LoVo (cell line): Measurements from ENCODE around the gene RPS21.

Source experiments
- DNase-seq: peaks from one replicate; pipeline ENCODE4 v3.0.0-alpha.2; 2016; ENCODE audit warnings: low spot score

Gene RPS21

DNA sequence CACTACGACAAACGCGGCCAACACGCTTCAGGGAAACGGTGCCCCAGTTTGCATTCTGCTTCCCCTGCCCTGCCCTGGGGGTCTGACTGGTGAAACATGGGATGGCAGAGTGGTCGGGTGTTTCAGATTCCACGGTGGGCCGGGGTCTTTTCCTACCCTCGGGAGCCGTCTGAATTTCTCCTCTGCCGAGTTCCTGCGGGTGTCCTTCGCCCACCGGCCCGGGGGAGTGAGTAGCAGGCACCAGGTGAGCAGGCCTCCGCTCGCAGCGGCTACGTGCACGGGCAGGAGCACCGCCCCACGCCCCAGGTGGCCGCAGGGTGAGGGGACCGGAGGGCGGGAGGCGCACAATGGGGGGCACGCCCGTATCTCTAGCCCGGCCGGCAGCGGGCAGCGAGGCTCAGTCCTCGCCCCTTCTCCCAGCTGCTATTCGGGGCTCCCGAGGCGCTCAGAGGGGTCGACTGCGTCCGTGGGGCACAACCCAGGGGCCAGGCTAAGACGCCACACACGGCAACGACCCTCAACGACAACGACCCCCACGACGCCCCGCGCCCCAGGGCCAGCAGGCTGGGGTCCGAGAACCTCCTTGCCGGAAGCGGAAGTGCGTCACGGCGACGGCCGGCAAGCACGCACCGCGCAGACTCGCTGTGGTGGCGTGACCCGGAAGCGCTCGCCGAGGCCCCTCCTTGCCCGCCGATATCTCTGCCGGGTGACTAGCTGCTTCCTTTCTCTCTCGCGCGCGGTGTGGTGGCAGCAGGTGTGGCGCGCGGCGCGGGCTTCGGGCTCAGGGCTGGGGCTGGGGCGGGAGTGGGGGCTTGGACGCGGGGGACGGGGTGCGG is at the start of gene RPS21:
Gene RPS21, plus strand, starts transcription at position 721 of the 836 bp plus-strand sequence. CDS start 236 bp downstream, outside the sequence.
- DNase-seq, result peak; percentile 92

DNA sequence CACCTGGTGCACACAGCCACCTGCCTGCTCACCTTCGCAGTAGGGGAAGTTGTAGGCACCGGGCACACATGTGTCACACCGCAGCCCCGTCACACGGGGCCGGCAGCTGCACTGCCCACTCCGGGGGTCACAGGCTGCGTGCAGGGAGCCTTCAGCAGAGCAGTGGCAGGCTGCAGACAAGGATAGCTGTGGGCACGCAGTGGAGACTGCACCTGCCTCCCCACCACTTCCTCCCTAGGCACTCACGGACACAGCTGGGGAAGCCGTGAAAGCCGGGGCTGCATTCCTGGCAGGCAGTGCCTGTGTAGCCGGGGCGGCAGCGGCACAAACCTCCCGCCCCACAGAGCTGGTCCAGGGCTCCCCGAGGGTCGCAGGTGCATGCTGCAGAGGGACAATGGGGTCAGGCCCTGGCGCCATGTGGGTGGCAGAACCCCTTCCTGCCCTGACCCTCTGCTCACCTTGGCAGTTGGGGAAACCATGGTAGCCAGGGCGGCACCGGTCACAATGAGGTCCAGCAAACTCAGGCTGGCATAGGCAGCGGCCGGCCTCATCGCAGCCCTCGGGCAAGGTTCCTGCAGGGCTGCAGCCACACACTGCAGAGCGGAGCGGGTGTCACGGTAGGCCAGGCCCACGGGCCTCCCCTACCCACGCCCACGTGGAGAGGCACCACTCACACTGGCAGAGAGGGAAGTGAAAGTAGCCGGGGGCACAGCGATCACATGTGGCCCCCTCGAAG is 49.2 kb upstream of the RPS21 start:
- no peak for DNase-seq

DNA sequence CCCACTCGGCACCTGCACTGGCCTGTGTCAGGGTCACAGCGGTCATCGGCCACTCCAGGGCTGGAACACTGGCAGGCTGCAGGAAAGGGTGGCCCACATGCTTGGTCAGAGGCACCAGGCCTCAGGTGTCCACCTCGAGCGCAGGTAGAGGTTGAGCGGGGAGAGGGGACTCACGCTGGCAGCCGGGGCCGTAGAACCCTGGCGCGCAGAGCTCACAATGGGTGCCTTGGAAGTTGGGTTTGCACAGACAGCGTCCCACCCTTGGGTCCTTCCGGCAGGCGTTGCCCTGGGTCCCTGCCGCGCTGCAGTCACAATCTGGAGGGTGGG is 48.6 kb upstream of the RPS21 start:
- DNase-seq, result no peak

DNA sequence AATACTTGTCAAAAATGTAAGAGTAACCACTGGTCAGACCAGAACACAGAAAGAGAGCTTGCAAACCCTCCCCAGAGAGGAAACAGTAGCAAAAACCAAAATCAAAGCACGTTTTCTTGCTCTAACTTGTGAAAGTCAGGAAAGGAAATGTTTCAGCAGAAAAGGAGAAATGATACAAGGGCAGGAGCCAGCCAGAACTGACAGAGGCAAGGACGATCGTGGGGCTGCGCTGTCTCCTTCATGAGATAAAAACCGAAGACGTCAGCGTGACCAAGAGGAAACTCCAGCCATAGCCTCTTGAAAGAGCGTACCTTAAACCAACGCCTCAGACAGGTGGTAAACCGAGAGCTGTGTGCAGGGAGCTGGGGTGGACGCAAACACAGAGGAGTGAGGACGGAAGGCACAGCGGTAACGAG is 47.2 kb upstream of the RPS21 start:
- no peak for DNase-seq

DNA sequence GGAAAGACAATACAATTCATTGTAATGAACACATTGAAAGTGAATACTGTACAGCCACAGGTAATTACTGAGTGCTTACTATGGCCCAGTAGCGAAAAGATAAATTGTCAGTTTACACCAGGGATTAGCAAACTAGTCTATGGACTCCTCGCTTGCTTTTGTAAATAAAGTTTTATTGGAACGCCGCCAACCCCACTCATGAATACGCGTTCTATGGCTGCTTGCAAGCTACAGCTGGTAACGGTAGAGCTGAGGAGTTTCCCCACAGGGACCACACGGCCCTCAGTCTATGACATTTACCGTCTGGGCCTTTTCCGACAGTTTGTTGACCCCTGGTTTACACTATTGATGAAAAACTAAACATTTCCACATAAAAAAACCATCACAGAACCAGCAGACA is 44.0 kb upstream of the RPS21 start:
- no peak for DNase-seq

DNA sequence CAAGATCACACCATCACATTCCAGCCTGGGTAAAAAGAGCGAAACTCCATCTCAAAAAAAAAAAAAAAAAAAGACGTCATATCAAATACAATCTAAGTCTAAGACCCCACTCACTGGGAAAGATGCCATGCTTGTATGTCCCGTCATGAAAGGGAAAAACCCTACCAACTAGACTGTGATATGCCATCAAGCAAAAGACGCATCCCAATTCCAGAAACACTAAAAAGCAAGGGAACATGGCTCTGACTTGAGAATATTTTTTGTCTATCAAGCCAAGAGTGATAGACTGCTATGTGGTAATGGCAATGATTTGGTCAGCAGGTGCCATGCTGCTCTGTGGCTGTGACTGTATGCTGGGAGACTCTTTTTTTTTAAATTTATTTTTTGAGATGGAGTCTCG is 42.8 kb upstream of the RPS21 start:
- no peak for DNase-seq

DNA sequence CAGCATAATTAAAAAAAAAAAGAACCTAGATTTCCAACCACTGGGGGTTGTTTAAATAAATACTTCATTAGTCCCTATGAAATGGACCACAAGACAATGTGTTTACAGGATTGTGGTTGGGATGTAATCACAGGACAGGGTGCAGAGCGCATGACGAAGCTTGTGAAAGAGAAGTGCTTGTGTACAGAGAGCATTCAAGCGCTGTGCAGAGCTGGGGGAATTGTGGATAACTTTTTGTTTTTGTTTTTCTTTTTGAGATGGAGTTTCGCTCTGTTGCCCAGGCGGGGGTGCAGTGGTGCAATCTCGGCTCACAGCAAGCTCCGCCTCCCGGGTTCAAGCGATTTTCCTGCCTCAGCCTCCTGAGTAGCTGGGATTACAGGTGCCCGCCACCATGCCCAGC is 42.1 kb upstream of the RPS21 start:
- DNase-seq, result no peak

DNA sequence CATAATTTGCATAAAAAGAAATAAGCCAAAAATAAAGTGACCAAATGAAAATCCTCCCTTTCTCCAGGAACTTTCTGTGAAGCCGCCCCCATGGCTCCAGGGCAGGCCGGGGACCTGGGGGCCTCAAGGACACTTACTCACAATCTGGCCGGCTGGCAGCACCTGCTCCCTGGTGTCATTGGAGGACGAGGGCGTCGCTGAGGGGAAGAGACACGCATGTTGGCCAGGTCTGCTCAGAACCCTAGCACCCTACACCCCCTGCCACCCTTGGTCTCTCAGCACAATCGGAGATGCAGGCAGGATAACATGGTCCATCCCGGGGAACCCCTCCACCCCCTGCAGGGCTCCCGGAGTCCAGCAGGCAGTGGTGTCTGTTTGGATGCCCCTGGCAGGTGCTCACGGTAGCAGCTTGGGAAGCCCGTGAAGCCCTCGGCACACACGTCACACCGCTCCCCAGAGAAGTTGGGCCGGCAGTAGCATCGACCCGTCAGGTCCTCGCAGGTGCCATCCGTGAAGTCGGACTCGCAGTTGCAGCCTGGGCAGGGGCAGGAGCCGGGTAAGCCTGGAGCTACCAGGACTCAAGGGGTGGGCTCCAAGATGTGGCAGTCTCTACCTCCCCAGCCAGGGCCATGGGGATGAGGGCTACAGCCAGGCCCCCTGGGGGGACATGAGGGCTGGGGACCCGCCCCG is 41.1 kb upstream of the RPS21 start:
- DNase-seq, result no peak

DNA sequence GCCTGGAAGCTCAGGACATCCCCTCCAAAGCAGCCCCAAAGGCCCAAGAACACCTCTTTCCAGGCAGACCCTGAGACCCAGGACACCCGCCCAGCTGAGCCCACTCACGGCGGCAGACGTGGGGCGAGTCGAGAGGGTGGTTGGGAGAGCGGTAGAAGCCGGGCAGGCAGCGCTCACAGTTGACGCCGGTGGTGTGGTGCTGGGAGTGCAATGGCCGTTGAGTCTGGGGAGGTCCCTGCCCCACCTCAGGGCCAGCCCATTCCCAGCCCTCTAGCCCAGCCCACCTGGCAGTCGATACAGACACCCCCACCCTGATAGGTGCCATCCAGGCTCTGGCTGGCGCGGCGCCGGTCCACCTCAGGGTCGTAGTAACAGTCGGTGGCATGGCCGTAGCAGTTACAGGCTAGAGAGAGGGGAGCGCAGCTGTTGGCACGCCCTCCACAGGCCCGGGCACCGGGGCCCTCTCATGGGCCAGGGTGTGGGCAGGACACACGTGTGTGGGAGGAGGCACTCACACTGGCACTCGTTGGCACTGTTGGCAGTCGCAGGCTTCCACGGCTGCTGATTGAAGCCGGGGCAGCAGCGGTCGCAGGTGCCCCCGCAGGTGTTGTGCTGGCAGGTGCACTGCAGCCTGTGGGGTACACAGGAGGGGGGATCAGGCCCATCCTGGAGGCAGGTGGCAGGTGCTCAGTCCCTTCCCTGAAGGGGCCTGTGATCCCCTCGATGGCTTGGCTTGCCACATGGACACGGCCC is 40.3 kb upstream of the RPS21 start:
- no peak for DNase-seq

DNA sequence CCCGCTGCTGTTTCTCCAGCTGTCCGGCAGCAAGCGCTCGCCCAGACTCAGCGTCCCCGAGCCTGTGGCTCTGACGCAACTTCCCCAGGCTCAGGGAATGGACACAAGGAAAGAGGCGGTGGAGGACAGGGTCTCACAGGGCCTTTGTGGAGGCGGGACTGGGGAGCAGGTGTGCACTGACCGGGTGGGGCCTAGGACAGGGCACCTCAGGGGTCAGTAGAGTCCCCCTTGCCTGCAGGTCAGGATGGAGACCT is 39.8 kb upstream of the RPS21 start:
- DNase-seq, result no peak

DNA sequence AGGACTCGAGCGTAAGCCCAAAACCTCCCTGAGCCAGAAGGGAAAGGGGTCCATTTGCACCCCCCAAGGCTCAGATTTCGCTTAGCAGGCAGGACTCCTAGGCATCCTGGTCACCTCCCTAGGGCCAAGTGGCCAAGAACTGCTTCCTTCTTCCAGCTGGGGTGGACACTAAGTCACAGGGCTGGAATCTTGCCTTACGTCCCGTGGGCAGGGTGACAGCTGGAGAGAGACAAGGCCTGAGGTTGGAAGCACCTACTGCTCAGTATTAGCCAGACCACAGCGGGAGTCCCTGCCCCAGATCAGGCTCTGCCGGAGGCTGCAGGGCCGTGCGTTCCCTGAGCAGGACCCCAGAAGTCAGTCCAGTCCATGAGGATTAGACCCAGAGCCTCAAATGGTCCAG is 39.5 kb upstream of the RPS21 start:
- DNase-seq, result no peak

DNA sequence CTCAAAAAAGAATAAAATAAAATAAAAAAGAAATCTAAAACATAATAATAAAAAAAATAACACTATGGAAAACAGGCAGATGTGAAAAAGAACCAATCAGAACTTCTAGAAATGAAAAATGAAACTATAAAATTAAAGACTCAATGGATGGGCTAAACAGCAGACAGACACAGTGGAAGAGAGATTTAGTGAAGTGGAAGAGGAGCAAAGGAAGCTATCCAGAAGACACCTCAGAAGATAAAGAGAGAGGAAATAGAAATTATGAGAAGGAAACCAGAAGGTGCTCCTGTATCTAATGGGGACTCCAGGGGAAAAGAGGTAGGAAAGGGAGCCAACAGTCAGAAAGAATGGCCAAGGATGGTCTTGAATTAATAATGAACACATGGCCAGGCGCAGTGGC is 38.3 kb upstream of the RPS21 start:
- DNase-seq, result no peak

DNA sequence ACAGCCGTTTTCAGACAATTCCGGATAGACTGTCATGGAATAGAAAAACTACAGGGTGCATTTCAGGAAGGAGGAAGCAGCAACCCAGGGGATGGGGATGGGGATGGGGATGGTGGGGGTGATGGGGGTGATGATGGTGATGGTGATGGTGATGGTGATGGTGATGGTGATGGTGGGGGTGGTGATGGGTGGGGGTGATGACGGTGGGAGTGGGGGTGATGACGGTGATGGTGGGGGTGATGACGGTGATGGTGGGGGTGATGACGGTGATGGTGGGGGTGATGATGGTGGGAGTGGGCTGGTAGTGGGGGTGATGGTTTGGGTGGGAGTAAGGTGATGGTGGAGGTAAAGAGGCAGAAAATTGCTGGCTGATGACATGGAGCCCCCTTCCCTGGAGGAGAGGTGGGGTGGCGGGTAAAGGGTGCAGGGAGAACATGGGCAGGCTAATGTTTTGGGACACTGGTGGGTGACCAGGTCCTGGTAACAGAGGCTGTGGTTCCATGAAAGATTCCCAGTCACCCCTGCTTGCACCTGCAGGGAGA is 37.3 kb upstream of the RPS21 start:
- no peak for DNase-seq

DNA sequence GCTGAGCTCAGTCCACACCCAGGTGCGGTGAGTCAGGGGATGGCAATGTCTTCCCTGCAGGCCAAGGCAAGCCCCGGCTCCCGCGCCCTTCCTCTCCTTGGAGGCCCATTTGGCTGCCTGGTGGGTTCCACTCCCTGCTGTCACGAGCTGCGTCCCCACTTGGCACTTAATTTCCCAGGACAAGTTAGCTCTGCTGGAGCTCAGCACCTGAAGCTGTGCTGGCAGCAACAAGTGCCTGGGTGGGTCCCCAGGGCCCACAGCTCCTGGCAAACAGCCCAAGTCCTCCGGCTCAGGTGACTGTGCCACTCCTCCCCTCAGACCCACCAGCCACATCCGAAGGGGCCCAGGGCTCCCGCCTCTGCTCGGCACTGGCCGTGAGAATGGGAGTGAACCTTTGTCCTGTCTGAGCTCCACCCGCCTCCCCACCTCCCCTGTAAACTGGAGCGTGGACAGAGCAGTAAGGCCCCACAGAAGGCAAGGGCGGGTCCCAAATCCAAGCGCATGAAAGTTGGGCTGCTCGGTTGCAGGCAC is 36.7 kb upstream of the RPS21 start:
- peak; percentile 93 for DNase-seq

DNA sequence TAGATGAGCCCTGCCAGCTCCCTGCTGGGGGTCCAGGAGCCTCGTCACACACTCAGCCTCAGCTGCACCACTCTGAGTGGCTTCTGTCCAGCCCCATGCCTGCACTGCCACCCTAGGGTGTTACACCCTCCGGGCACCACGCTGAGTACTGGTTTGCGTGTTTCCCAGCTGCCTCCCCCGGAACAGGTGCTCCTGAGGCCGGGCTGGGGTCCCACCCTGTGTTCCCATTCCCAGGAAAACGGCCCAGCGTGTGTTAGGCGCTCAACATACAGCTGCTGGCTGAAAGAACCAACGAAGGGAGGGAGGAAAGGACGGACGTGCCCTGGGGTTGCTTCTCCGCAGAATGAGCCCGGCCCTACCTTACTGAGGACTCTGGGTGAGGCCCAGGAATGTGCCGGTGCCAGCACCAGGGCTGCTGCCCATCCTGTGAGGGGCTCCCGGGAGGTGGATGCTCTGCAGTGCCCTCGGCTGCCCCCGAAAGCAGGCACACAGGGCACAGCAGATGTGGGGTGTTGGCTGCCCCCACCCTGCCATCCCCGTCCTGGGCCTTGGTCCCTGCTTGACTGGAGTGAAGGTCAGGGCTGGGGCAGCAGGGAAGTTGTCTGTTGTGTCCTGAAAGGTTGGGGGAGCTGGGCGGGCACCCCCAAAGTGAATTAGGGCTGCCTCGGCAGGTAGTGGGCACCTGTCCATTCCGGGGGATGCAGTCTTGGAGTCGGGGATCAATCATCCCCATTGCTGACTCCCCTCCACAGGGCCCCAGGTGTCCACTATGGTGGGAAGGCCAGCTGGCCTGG is 36.1 kb upstream of the RPS21 start:
- DNase-seq, result no peak

DNA sequence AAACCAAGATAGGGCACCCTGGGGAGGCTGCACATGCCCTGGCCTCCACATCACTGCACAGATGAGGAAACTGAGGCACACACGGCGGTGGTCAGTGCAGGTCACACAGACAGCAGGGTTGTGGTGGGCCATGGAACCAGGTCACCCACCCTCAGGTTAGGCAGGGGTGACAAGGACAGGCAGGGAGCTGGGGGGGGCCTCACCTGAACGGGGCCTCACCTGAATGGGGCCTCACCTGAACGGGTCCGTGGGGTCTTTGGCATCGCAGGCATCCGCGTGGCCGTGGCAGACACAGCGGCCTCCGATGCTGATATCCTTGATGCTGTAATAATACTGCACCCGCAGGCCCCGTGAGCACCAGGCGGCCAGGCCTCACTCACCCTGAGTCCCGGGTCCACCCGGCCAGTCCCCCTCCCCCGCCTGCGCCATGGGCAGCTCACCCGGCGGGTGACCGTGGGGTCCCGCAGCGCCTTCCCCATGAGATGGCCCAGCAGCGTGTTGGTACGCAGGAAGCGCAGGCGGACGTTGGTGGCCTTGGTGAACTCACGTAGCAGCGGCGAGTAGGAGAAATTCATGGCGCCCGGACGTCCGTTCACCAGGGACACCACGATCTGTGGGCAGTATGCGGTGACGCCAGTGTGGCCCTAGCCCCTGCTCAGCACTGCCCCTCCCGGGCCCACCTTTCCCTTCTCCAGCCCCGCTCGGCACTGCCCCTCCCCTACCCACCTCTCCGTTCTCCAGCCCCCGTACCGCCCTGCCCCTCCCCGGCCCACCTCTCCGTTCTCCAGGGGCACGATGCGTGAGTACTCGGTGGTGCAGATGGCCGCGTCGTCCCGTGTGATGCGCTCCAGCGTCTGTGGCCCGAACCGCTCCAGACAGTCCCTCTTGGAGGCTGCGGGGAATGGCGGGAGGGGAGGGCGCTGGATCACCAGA is 35.2 kb upstream of the RPS21 start:
- DNase-seq, result no peak

DNA sequence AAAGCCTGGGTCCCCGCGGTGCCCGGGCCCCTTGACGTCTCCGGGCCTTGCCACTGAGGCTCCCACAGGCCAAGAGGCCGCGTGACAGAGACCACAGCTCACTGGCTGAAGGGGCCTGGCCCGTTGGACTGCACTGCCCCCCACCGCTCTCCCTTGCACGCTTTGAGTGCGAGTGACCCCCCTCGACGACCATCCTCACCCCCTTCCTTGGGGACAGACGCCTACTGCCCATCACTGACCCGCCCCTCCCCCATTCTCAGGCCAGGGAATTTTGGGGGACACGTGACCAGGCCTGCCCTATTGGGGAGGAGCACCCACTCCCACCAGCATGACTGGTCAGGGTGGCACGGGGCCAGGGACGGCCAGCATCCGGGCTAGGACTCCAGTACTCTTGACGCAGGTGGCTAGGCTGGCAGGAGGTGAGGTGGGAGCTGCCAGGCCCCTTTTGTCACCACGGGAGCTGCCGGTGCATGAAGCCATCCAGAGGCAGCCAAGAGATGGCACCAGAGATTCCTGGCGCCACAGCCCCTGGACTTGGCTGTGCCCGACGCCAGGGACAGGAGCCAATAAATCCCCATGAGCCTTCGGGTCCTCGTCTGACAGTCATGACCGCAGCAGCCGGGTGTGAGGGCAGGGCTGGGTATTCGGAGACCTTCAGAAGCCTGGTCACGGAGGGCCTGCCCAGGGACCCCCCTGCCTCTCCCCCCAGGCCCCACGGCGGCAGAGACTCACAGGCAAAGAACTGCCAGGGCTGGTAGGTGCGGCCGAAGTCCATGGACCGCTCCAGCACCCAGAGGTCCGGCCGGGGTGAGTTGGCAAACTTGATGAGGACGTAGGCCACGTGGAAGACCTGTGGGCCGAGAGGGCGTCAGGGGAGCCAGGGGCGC is 34.3 kb upstream of the RPS21 start:
- DNase-seq, result no peak

DNA sequence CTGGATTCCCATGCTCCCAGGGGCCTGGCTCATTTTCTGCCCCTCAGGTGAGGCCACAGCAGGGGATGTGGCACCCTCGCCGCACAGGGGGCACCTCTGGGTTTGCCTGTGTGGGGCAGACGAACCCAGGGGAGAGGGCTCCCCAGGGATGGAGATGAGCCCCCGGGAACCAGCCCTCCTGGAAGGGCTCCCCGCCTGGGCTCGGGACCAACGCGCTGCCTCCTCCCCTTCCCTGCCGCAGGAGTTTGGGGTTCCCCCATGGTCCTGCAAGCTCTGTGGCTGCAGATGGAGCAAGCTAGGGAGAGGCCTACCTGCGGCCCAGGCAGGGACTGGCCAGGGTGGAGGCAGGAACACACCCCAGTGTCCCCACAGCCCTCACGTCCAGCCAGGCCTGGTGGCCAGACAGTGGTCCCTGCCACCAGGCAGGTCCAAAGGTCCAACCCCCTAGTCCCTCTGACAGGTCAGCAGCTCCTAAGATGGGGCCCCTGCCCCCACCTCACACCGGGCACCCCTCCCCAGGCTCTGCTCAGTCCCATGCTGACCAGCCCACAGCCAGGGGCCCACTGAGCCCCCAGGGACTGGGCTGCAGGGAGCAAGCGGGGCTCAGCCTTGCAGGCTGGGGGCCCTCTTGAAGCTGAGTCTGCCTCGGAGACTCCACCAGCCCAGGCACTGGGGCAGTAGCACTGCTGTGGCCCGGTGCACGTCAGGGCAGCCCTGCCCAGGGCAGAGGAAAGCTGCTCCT is 33.4 kb upstream of the RPS21 start:
- DNase-seq, result no peak
